GM19452 (cell line): ENCODE data around the gene TMEM53.
A peak's percentile ranks its signal among the peaks of the same experiment; 100 is the strongest.

Experiments used
- ATAC-seq: cut with Tn5 transposase; IDR thresholded peaks from one replicate; pipeline ENCODE4 v1.9.1; 2021; ENCODE audit not compliant: unreplicated experiment

Gene TMEM53

DNA sequence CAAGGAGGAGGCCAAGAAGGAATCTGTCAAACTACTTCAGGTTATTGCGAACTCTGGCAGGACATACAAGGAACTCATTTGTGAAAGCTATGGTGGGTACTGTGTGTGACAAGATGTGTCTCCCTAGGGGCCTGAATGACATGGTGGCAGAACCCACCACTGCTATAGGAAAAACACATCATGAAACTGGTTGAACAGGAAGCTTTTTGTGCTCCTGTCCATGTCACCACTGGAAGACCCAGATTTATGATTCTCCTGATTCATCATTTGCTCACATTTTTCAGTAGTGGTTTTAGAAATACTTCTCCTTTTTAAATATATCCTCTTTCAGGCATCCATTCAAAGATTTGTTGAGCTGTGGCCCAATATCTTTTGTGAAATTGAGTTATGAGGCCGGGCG, 23.9 kb upstream of the TMEM53 start:
- ATAC-seq, result no peak

DNA sequence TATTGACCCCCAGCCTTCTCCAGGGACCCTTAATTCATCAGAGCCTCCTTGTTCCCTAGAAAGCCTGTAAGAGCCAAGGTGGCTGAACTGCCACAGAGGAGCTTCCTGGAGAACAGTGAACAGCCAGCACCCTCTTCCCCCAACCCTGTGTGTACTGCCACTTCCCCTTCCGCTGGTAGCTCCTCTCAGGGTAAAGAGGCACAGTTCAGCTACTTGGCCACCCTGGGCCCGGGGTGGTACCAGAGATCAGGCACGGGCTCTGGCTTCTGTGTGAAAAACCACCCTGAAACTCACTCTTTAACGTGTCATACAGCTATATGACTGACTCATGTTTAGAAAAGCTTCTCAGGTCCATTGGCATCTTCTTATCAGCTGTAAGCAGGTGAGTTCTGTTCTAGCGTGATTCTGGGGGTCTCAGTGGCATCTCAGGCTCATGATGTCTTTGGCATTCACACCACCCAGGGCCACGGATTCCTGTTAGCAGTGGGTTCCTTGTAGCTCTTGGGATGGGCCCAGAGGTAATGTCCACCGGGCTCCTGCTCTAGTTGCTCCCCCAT, 22.6 kb upstream of the TMEM53 start:
- ATAC-seq, result no peak

DNA sequence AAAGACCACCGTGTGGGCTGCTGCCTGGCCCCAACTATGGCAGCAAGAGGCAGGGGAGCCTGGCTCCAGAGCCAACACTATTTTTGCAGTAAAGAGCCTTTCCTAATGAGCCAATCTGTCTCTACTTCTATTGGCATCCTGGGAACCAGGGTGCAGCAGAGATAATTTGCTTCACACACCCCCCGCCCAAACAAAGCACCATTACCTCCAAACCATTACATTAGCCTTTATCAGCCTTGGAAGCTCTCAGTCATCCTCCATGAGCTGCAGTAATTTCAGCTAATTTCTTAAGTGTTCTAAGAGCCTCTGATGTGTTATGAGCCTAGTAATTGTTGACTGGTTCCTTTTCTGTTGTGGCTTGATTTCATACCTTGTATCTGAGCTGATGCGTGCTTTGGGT, 21.8 kb upstream of the TMEM53 start:
- ATAC-seq, result no peak

DNA sequence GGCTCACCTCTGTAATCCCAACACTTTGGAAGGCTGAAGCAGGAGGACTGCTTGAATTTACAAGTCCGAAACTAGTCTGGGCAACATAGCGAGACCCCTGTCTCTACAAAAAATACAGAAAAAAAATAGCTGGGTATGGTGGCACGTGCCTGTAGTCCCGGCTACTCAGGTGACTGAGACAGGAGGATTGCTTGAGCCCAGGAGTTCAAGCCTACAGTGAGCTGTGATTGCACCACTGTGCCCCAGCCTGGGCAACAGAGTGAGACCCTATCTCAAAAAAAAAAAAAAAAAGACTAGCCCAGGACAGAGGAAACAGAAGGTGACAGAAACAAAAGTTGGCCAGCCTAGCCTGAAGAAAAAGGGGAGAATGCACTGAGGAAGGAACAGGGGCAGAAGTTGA, 21.4 kb upstream of the TMEM53 start:
- no peak for ATAC-seq

DNA sequence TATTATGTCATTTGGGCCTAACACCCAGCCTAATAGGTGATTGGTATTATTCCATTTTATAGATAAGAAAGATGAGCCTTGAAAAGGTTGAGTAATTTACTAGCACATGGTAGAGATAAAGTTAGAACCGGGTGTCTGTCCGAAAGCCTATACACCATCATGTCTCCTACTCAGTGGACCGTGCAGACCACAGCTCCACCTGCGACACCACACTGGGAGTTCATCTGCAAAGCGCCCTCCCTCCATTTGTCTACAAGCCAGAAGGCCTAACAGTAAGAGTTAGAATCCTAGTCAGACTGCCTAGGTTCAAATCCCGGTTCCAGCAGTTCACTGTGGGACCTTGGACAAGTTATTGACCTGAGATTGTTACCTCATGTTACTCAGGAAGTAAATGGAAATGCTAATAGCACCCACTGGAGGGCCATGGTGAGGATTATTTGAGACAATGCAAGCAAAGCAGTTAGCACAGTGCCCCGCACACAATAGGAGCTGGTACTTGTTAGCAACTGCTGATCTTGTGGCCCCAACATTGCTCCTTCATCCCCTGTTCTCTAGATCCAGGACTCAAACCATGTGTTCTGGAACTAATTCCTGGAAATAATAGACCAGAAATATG, 20.7 kb upstream of the TMEM53 start:
- peak; percentile 57 for ATAC-seq

DNA sequence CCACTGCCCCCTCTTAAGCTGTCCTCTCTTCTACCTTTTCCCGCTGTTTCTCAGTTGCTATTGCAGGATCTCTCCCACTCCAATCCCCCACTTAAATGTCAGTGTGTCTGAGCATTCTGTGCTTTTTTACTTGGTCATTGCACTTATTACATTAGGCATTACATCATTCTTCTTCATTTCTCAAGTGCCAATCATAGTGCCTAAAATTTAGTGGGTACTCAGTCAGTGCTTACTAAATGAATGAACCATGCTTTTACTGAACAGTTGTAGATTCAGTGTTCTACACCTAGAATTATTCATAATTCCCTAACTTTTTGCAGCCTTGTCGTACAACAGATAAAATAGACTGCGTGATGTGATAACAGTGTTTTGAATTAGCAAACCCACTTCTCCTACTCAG, 19.6 kb upstream of the TMEM53 start:
- ATAC-seq, result no peak

DNA sequence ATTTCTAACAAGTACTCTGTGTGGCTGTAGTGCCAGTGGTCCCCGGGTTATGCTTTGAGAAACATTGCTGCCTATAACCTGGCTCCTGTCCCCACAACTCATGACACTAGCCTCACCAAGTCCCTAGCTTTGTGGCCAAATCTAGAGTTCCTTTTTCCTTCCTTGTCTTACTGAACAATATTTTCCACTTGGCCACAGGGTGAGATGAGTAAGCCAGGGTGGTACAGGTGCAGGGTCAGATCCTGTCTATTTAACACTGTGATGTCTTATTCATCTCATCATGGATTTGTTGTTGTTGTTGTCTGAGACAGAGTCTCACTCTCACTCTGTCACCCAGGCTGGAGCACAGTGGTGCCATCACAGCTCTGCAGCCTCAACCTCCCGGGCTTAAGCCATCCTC, 18.9 kb upstream of the TMEM53 start:
- ATAC-seq, result no peak

DNA sequence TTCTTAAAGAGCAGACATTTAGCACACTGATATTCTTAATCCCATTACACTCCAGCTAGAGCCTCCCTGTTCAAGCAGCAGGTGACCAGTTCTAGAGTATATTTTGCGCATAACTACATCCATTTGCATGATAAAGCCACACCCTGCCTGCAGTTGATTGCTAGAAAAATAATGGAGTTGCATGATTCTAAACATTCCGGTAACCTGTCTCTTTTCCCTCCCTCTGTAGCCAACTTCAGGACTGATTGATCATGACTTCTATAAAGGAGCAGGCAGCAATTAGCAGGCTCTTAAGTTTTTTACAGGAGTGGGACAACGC, 15.1 kb upstream of the TMEM53 start:
- no peak for ATAC-seq

DNA sequence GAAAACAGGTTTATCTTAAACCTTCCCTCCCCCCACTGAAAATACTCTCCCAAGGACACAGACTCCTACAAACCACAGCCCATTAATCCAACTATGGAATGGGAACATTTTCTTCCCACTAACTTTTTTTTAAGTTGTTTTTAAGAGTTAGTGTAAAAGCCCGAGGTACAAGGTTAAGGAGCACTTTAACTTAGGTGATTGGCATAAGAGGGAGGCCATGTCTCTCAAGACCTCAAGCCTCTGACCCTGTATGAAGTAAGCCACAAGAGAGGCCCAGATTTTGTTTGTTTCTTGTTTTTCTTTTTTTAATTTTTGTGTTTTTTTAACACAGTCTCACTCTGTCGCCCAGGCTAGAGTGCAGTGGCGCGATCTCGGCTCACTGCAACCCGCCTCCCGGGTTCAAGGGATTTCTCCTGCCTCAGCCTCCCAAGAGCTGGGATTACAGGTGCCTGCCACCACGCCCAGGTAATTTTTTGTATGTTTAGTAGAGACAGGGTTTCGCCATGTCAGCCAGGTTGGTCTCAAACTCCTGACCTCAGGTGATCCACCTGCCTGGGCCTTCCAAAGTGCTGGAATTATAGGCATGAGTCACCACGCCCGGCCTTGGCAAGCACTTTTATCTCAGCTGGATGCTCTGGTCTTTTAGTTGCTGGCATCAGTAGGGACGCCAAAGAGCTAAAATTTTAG, 14.6 kb upstream of the TMEM53 start:
- ATAC-seq, result no peak

DNA sequence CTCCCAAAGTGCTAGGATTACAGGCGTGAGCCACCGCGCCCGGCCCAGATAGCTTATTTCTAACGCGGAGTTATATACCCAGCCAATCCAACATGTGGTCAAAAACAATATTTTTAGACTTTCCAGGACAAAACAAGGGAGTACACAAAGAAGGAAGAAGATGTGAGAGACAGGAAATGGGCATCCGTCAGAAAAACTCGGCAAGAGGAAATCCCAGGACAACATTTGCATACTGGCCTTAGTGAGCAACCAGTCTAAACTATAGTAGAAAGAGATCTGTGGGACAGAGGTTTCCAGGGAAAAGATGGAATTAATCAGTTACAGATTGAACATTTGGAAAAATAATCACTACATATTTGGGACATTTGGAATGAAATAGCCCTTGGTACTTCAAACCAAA, 11.6 kb upstream of the TMEM53 start:
- no peak for ATAC-seq

DNA sequence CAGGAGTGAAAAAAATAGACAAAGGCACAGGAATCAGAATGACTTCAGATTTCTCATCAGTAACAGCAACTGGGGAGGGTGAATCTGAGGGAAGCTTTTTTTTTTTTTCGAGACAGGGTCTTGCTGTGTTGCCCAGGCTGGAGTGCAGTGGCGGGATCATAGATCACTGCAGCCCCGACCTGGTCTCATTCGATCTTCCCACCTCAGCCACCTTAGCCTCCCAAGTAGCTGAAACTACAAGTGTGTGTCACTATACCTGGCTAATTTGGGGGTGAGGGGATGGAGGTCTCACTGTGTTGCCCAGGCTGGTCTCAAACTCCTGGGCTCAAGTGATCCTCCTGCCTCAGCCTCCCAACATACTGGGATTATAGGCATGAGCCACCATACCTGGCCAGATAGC, 10.9 kb upstream of the TMEM53 start:
- ATAC-seq, result no peak

DNA sequence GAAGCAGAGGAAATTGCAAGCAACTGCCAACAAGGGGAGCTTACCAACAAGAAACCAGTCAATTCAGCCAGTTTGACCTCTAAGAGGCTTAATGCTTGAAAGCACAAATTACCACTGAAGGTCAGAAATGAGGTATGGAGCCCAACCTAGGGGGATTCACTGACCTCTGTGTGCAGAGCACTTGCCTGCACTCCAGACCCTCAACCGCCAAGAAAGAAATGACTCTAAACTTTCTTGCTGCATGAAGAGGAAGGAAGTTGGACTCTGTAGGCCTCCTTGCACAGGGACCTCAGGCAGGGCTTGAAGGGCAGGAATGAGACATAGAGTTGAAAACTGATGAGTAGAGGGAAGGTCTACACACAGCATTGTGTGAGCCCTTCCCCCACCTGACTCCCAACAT, 10.2 kb upstream of the TMEM53 start:
- peak; percentile 86 for ATAC-seq

DNA sequence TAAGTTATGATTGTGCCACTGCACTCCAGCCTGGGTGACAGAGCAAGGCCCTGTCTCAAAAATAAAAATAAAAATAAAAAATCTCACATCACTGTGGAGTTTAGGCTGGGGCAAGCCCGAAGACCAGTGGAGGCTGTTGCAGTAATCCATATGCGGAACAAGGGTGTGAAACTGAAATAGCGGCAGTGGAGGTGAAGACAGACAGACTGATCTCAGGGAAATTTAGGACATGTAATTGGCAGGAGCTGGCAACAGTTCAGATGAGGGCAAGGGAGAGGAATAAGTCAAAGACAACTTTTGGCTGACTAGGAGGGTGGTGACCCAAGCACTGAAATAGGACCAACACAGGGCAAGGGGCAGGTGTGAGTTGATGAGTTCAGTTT, 8.6 kb upstream of the TMEM53 start:
- no peak for ATAC-seq

DNA sequence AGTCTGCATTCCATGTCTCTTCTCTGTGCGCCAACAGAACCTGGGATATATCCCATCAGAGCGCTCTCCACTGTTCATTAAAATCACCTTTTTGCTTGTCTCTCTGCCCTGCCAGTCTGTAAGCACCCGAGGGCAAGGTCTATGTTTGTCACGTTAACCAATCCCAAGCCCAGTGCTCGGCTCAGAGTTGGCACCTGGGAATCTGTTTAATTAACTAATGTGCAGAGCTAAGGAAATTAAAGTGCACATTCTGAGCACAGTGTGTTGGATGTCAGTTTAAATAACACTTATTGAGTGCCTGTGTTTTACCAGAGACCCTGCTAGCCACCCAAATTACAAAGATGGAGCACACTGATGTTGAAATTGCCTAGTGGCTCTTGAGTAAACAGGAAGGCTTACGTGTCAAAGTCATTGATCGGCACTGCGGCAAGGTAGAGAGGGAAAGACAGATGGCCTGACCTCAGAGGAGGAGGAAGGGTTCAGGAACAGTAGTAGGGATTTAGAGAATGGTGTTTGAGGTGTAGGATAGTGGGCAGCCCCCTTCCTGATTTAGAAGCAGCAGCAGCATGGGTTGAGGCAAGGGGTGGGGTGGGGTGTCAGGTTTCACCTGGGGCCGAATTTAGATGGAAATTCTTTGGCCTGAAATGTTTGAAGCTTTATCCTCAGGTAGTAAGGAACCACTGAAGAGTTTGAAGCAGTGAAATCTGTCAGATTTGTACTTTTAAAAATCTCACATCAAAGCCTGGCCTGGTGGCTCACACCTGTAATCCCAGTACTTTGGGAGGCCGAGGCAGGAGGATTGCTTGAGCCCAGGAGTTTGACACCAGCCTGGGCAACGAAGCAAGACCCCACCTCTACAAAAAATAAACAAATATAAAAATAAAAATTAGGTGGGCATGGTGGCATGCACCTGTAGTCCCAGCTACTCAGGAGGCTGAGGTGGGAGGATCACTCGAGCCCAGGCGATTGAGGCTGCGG, 7.9 kb upstream of the TMEM53 start:
- ATAC-seq, result no peak

DNA sequence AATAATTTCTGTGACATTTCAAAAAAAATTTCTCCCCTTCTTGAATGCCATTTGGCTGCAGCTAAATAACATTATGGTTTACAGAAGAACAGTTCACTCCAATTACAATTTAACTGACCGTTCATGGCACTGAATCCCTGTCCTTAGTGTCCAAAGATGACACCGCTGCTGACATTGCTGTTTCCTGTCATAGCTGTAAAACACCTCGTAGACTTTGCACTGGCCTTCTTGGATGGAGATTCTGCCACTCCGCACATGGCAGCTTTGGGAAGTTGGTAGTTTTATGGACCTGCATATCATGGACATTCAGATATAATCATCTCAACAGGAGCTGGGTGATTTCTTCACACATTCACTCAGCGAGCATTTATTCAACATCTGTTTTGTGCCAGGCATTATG, 5.2 kb upstream of the TMEM53 start:
- no peak for ATAC-seq

DNA sequence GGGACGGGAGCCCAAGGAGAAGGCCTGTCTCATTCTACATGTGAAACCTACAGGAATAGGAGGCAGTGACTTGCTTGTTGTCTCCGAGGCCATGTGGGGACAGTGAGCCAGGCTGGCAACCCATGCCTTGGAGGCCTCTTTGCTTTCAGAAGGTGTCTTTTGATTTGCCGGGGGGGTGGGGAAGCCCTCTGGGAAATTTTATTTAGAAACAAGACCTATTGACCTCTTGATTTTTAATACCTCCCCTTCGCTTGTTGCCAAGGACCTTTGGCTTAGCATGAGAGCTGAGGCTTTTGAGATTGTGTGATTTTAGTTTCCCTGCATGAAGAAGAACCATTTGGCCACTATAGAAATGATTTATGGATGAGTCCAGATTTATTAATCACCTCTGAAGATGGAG, 4.3 kb upstream of the TMEM53 start:
- ATAC-seq, result no peak

DNA sequence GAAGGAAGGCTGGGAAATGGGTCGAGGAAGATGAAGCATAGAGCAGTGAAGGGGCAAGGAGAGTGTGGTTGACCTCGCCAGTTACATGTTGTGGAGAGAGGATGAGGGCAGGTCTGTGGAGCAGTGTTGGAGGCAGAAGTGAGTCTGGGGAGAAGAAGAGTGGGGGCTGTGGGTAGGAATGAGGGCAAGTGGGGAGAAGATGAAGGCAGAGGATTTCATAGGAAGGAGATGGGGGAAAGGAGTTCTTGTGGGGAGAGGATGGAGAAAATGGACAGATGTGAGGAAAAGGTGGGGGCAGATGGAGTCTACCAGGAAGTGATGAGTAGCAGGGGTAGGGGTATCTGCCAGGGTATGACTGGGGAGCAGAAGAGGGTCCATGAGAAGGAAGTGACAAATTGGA, 3.8 kb upstream of the TMEM53 start:
- no peak for ATAC-seq

DNA sequence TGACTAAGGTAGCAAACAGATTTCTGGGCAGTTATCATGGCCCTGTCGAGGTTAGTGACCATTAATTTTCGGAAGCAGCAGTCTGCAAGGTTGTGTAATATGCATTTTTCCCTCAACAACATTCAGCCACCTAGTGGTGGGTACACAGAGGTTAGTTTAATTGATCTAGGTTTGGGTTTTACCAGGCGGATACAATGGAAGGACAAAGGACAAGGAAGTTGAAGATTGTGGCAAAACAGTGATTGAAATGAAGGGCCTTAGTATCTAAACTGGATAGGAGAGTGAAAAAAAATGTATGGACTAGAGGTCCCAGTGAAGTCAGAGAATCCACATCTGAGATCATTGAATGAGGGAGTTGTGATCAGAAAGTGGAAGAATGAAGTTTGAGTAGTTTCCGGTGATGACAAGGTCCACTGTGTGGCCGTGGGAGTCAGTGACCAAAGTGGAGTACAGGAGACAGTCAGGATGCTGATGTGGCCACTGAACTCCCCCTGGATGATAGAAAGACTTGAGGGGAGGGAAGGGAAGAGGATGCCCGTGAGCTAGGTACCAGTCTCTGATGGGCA, 3.0 kb upstream of the TMEM53 start:
- no peak for ATAC-seq

DNA sequence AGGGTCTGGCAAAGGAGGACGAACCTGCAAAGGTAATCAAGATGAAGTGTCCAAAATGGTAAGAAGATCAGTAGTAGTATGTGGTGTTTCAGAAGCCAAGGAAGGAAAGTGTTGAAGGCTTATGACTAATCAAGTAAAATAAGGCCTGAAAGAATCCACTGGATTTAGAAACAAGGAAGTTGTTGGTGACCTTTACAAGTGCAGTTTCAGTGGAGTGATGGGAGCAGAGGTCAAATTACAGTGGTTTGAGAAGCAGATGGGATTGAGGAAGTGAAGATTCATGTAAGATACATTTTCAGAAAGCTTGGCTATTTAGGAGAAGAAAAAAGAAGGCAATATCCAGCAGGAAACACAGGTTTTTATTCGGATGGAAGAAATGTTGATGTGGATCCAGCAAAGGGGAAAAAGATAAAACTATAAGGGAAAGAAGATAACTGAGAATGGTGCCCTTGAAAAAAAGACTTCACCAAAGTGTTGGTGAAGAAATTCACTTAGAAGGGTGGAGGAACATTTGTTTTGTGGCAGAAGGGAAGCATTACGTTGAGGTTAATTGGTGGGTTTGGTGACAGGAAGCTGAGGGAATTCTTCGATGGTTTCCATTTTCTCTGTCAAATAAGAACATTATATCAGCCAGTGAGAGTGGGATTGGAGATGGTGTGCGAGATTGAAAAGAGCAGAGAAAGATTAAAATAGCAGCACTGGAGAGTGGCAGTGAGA, 2.4 kb upstream of the TMEM53 start:
- no peak for ATAC-seq

DNA sequence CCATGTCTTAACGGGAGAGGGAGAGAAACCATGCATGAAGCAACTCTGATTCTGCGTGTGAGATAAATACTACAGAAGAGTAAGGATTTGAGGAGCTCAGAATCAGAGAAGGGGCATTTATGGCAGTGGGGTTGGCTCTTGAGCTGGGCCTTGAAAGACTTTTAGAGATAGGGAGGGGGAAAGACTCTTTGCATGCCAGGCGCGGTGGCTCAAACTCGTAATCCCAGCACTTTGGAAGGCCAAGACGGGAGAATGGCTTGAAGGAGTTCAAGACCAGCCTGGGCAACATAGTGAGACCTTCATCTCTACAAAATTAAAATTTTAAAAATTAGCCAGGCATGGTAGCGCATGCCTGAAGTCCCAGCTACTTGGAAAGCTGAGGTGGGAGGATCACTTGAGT, 905 bp upstream of the TMEM53 start:
- no peak for ATAC-seq

DNA sequence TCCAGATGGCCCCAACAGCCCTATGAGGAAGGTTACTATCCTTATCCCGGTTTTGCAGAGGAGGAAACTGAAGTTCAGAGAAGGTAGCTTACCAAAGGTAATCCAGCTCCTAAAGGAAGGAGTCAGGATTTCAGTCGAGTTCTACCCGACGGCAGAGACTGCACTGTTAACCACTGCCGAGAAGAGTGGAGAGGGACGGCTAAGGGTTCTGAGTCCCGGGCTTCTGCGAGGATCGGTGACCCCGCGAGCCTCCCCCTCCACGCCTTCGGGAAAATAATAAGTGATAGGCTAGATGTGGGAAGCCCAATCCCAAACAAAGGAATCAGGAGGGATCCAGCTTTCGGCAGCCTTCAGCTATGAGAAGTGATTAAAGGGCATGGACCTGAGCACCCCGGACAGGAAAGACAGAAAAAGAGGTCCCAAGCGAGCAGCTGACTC, 587 bp downstream of the TMEM53 start:
- peak; percentile 2 for ATAC-seq
